ENCODE data around the gene FBXO47. TPM values are rescaled to one million over a fixed set of nuclear protein-coding genes. Genes with fewer than 3 reads are reported as not detected.

The FBXO47 gene
- total and polyA plus RNA-seq, 9 of the 15 experiments (the other 6 are each of a cell fraction or from before 2014, with no cell fraction given) = not detected

GRCh38 chr17:39002991-39003715 is 36.0 kb upstream of the FBXO47 start (continued):
- TF ChIP-seq FOSL1 (tag; conservative IDR thresholded peaks at IDR 0.05) = no peak
- TF ChIP-seq CUX1 (CRISPR knock-in tag; IDR thresholded peaks at IDR 0.05) = 0 out of 2 replicates have a peak, but pooled peaks have one; percentile 40
- TF ChIP-seq JUN (IDR thresholded peaks at IDR 0.05; ENCODE audit: borderline replicate concordance, low read depth, low read length) = peak; percentile 48; the same call in 1 of the 2 replicates
- TF ChIP-seq JUN (CRISPR knock-in tag; IDR thresholded peaks at IDR 0.05; ENCODE audit: borderline replicate concordance) = no peak
- TF ChIP-seq NCOA1 (IDR thresholded peaks at IDR 0.05; ENCODE audit: low read depth) = peak; percentile 73
- no peak for TF ChIP-seq RBM39 (optimal IDR thresholded peaks at IDR 0.05; ENCODE audit: low read depth, low read length)
- TF ChIP-seq ARID3A (IDR thresholded peaks at IDR 0.05; ENCODE audit: borderline replicate concordance, low read depth, low read length) = peak; percentile 13; the same call in 1 of the 2 replicates
- peak; percentile 48; the same call in 1 of the 2 replicates for TF ChIP-seq ZNF766 (CRISPR knock-in tag; conservative IDR thresholded peaks at IDR 0.05)
- TF ChIP-seq NFRKB (IDR thresholded peaks at IDR 0.05; ENCODE audit: low read depth) = peak; percentile 89
- TF ChIP-seq EHMT2 (IDR thresholded peaks at IDR 0.05) = 0 out of 2 replicates have a peak, but pooled peaks have one; percentile 17
- TF ChIP-seq ZMIZ1 (IDR thresholded peaks at IDR 0.05; ENCODE audit: low read depth in 2 of 2, low read length in 2 of 2) = no peak

Measured in K562 (cell line).